CD4-positive, alpha-beta T cell treated with Interleukin-17A for 4 hours (primary cell): Measurements from ENCODE around the gene ADCY9.
"Not testable (repeated sequence)": the region's sequence is repeated elsewhere in the genome, so short reads cannot be mapped to it uniquely, and the experiment has no call there.

ENCODE experiments used
- DNase-seq: peaks from one replicate; pipeline ENCODE4 v3.0.0-alpha.2; 2020; ENCODE audit warnings: mixed read lengths

Gene ADCY9

DNA sequence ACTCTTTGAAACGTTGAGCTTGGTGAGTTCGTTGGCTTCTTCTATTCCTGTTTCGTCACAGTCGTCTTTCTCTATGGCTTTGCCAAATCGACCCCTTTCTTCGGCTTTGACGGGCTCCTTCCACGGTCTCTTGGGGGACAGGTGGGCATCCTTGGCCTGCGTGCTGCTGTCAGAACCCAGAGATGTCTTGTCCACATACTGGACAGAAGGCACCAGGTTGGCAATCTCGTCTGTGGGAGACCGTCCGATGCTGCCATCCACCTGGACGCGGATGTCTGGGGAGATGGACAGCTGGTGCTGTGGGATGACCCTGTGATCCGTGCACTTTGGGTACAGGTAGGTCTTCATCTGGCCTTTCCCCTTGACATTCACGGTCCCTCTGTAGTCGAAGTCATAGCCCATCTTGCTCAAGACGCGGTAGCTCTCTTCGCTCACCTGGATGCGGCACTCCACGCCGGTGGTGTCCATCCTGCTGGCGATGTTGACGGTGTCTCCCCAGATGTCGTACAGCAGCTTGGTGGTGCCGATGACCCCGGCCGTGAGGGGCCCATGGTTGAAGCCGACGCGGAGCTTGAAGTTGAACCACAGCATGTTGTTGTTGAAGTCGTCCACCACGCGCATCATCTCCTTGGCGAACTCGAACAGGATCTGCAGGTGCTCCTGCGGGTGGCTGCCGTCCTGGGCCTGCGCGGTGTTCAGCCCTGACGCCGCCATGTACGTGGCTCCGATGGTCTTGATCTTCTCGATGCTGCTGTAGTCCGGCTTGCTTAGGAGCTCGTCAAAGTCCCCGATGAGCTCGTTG is 150.3 kb downstream of the ADCY9 start:
- DNase-seq, result no peak

DNA sequence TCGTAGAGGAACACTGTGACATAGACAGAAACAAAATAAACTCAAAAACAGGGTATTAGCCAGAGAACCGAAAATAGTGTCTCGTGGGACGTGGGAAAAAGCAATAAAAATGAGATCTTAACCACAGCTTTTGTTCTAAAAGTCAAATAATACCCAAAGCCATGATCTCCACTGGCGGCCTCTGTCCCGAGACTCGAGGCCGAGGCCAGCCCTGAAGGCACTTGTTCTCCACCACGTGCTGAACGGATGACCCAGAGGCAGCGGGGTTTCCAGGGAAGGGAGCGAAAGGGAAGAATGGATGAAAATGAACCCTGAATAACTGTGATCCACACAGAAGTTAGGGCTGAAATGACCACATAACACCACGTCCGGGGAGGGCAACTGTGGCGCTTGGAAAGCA is 150.9 kb downstream of the ADCY9 start:
- DNase-seq, result no peak

DNA sequence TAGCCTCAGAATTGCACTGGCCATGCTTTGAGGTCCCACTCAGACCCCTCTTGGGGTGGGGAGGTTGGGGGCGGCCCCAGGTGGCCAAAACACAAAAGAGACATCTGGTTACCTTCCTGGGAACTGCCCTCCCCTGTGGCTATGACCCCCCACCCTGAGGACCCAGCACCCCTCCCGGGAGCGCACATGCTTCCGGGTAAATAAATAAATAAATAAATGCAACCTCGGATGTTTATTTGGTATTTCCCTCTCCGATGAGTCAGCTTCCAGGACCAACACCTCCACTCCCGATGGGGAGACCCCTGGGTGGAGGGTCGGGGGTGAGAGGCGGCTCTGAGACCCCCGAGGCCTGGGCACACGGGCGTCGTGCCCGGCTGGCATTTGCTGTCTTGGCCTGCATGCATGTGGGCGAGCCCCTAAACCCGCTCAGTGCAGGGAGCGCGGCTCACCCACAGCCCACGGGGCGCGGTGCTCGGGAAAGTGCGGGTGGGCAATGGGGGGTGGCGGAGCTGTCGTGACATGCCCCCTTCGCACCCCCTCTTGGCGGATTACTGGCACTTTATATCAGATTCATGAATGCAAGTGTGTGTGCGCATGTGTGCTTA is 151.5 kb downstream of the ADCY9 start:
- DNase-seq, result no peak

DNA sequence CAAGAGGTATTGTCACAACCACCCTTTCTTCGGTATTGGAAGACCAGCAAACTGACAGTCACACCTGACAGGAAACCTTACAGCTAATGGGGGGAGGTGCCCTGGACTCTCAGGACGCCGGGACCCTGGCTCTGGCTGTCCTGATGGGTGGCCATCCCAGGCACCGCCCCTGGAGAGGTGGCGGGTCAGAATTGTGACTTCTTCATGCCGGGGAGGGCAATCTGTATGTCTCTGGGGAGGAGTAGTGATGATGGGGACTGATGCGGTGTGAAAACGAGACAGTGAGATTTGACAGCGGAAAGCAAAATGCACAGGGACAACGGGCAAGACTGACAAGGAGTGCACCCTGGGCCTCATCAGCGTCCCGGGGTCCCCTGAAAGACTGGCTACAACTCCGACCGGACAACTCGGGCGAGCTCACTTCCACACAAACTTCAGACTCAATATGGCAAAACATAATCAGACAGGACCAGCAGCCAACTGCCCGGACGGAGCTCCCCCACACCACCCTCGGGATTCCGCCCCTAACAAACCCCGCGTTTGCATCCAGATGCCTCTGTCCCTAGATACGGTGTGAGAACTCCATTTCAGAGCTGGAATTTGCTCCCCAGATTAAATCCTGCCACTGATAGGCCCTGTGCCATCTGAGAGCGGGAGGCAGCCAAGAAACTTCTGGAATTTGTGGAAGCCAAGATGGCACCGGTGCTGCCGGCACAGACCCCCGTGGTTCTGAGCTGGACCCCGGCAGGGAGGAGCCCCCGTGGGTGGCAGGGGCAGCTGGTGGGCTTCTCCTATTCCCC is 152.2 kb downstream of the ADCY9 start:
- no peak for DNase-seq

DNA sequence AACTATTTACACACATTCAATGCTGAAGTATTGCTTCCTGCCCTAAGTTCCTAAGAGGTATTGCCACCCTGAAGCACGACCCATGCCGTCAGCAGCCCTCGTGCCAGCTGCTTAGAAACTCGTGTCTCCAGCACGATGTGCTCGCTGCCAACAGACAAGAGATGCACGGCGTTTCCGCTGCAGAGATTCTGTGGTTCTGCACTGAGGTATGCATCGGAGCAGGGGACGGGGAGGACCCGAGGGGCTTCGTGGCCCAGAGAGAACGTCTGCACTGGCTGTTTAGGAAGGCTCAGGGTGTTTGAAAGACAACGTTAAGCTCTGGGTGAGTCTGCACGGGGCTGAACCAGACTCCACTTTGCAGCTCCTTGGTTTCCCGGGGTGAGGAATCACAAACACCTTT is 153.0 kb downstream of the ADCY9 start:
- DNase-seq, result peak; percentile 49

DNA sequence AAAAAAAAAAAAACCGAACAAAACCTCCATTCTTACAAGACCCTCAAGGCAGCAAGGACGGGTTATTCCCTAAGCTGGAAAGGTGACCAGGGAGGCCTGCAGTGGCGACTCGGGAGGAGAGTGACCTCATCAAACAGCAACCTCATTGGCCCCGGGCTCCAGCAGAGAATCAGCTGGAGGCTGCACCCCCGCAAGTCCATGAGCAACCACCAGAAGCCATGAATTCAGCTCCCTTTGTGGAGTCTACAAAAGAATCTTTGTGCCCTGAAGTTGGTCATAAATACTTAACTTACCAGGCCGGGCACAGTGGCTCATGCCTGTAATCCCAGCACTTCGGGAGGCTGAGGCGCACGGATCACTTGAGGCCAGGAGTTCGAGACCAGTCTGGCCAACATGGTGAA is 154.8 kb downstream of the ADCY9 start:
- no peak for DNase-seq

DNA sequence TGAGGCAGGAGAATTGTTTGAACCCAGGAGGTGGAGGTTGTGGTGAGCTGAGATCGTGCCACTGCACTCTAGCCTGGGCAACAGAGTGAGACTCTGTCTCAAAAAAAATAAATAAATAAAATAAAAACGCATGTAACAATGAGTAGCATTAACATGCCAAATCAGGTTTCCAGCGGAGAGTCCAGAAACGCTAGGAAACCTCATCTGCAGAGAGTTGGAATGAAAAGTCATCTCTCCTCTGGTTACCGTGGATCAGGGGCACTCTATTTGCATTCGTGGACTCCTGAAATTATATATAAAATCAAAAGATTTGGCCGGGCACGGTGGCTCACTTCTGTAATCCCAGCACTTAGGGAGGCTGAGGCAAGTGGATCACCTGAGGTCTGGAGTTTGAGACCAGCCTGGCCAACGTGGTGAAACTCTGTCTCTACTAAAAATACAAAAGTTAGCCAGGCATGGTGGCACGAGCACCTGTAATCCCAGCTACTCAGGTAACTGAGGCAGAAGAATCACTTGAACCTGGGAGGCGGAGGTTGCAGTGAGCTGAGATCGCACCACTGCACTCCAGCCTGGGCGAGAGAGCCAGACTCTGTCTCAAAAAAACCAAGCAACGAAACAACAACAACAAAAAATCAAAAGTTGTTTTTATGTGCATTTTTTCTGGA is 156.2 kb downstream of the ADCY9 start:
- DNase-seq, result not testable (repeated sequence)

DNA sequence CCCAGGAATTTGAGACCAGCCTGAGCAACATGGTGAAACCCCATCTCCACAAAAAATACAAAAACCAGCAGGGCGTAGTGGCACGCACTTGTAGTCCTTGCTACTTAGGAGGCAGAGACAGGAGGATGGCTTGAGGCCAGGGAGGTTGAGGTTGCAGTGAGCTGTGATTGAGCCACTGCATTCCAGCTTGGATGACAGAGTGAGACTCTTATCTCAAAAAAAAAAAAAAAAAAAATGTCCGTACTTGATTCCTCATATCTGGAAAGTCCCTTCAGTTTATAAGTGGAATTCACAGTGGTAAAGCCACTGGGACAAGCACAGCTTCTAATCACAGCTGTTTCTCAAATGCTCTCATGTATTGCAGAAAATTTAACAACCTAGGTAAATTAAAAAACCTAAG is 157.1 kb downstream of the ADCY9 start:
- no peak for DNase-seq

DNA sequence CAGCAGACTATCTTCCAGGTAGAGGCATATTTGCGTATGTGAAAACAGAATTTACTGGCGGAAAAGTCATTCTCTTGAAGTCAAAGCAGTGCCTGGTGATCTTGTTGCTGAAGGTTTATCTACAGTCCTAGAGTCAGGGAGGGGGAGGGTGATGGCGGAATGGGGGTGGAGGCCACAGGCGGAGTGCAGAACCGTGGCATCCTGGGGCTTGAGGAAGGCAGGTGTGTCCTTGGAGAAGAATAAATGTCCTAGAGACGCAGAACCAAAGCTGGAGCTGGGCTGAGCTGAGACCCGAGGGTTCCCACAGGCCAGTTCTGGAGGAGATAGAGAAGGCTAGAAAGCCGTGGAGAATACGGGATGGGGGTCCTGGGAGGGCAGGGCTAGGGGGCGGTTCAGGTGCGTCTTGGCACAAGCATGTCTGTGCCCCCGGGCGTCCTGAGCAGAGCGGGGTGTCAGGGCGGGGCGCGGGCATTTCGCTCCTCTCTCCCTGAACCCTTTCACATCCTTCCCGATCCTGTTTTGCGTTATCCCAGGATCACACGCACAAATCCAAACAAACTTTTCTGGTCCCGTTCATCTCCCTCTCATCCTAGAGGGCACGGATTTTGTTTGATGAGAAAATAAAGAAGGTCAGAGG is 158.8 kb downstream of the ADCY9 start:
- no peak for DNase-seq

DNA sequence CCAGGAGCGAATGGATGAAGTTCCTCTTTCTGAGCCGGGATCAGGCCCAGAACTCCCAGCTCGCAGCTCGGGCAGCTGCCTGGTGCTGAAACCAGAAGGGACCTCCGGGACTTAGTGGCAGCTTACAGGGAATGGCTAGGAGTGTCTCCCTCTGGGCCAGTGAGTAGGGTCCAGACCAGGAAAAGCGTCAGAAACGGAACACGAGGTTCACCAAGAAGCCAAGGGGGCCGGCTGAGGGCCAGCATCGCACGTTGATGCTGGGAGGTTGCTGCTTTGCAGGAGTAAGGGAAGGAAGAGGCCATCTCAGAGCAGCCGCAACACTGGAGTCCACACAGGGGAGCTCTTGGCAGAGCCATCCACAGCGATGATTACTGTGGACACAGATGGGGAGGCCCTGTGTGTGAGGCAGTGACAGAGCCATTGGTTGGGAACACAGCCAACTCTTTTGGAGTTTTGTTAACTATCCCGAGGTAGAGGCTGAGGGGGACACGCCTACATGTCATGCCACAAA is 161.8 kb downstream of the ADCY9 start:
- DNase-seq, result no peak

DNA sequence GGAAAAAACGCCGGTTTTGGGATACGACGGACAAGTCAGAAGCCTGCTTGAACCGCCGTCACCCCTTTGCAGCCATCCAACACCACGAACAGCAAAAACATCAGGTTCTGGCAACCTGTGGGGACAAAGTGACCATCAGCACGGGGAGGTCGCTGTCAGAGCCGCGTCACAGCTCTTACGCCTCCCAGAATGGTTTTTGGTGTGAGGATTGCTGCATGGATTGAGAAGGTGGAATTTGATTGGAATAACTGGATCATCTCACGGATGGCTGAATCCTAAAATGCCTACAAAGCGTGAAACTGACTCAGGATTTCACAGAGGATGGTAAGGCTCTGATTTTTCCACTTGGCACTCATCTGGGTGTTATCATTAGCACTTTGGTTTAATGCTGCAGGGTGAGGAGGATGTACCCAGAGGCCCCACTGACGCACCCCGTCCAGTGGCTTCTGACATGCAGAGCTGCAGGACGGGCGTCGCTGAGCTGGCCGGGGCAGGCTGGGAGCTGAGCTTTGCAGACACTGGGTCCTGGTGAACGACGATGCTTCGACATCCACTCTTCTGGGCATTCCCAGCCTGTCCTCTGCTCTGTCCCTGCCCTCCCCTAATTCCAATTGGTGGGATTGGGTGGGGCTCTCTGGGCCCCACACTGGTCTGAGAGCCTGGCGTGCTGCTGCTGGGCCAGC is 162.4 kb downstream of the ADCY9 start:
- no peak for DNase-seq

DNA sequence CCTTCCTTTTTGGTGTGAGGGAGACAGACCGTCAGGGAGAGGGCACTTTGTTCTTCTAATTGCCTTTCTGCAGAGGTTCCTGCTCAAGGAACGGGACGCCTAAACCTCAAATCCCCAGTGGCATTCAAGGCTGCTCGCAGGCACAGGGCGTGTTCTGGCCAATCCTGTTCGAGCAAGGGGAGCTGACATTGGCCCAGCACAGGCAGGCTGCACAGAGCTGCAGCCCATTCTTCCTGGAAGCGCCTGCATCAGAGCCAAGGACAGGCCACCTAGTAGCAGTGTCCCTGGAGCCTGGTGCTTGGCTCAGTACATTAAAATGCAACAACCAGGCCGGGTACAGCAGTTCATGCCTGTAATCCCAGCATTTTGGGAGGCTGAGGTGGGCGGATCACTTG is 163.5 kb downstream of the ADCY9 start:
- no peak for DNase-seq

DNA sequence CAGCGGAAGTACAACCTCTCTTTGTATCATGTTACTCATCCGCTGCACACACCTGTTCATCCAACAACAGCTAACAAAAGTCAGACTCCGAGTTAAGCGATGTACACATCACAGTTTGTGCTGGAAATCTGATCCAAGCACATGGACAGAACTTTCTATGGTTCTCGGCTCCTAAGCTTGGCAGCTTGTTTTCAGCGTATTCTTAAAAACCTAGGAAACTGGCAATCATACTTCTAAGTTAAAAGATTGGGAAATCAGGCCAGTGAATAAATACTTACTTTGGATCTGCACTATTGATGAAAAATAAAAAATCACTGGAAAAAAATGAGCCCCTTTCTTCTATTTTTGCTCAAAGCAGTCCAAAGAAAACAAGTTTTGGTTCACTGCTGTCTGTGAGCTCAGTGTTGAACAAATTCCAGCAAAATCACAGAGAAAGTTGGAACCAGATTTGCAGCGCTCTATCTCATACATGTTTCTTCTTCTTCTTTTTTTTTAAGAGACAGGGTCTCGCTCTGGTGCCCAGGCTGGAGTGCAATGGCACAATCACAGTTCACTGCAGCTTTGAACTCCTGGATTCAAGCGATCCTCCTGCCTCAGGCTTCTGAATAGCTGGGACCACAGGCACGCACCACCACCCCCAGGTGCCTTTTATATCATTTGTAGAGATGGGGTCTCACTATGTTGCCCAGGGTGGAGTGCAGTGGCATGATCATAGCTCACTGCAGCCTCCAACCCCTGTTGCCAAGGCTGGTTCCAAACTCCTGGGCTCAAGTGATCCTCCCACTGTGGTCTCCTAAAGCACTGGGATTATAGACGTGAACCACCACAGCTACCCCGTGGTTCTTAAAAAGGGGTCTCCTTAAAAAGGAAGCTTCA is 164.1 kb downstream of the ADCY9 start:
- no peak for DNase-seq

DNA sequence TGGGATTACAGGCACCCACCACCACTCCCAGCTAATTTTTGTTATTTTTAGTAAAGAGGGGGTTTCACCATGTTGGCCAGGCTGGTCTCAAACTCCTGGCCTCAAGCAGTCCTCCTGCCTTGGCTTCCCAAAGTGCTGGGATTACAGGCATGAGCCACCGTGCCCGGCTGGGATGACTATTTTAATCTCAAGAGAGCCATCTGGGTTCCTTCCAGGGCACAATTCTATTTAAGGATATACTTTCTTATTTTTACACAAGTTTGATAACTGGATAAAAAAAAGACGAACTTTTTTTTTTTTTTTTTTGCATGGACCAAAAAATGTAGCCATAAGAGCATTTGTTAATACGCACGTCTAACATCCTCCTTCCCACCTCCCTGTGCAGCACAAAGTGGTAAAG is 164.9 kb downstream of the ADCY9 start:
- DNase-seq, result not testable (repeated sequence)

DNA sequence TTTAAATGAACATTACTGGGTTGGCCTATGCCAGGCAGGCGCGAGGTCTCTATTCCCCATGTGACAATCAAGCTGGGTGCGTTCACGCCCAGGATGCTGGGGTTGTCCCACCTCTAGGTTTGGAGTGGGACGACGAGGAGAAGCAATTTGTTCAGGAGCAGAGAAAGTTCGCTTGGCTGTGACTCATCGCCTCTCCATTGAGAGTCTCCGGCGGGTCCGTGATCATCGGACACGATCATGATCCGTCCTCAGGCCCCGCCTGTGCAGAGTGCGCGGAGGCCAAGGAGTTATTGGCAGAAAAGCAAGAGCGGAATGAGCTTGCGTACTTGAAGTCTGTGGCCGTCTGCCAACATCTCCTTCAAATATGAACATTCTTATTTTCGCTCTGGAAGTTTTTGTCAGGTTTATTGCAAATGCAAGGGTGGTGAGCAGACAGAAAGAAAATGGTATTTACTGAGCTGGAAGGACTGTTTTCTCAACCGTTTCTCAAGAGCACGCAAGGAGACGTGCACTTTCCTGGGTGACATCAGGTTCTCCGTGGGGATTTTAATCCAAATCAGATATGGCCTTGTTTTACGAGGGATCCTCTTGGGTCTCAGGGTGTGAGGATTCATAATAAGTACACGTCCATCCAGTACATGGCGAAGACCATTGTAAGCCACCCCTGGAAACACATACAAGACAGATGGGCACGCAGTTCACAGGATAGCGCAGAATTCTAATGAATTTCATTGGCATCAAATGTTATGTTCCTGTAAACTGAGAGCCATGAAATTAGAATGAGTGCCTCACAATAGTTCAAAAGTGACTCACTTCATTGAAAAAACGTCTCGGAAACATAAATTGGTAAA is 165.7 kb downstream of the ADCY9 start:
- no peak for DNase-seq

DNA sequence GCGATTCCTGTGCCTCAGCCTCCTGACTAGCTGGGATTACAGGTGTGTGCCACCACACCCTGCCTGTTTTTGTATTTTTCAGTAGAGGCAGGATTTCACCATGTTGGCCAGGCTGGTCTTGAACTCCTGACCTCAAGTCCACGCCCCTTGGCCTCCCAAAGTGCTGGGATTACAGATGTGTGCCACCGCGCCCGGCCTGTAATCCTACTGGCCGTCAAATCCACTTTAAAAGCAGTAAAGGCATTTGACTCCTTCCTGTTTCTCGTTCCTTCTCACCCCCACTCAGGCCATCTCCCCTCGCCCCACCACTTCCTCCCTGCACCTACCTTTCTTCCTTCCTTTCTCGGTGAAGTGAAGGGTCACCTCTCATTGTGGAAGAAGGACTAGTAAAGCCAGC is 166.3 kb downstream of the ADCY9 start:
- no peak for DNase-seq

DNA sequence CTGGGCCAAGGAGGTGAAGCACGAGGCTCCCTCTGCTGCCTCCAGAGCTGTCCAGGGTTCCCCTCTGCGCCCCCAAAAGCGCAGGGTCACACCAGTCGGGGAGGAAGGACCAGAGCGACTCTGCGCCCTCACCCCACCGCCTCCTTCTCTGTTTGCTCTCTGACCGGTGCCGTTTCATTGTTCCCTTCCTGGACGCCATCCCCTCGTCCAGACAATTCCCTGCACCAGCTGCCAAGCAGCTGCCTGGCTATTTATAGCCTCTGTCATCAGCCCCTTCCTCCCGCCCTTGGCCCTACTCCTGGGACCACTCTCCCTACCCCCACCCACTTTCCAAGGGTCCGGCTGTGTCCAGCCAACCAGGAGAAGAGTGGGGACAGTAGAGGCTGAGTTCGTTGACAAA is 167.0 kb downstream of the ADCY9 start:
- no peak for DNase-seq

DNA sequence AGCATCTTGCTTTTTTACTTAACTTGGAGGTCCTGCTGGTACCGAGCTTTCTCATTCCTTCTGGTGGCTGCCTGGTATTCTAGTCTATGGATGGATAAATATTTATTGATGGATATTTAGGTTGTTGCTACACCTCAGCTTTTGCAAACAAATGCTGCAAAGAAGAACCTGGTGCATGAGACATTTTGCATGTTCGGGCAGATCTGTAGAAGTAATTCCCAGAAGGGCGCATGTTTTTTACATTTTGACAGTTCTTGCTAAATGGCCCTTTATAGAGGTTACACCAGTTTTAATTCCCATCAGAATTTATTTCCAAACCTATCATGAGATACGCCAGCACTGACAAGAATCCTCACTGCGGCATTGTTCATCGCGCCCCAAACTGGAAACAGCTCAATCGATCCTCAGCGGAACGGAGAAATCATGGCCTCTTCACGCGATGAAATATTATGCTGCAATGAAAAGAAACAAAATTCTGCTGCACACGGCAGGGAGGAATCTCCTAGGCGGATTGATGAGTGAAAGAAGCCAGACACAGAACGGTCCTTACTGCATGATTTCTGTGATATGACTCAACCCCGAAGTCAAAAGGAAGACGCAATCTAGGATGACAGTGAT is 167.8 kb downstream of the ADCY9 start:
- DNase-seq, result no peak

DNA sequence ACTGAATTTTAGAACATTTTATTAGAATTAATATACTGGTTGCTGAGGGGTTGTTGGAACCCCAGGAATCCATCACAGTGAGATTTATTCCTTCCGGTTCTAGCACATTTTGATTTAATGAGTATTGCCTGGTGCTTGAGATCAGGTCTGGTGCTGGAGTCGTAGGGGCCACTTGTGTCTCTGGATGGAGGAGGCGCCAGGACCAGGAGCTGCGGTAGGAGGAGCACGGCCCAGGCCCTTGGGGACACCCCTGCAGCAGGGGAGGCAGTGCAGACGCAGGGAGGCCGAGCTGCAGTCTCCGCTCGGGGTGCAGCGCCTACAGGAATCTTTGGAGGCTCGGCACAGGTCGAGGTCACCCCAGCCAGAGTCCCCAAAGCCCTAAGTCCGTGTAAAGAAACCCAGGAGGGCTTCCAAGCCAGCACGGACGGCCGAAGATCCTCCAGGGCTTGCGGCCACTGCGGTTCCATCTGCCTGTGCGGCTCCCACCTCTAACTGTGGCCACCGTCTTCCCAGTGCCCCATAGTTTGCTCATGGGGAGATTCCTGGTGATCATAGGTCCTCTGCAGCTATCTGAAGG is 169.6 kb downstream of the ADCY9 start:
- DNase-seq, result no peak
